Adrenal gland (tissue), 12 donors: ENCODE results near the gene SPRYD7. TPM values are rescaled to one million over a fixed set of nuclear protein-coding genes. Genes with fewer than 3 reads are reported as not detected.

ENCODE experiments used
- DNase-seq, 7 donors: peaks; one replicate each; pipeline ENCODE4 v3.0.0-alpha.2; 2019 to 2020
- H3K27ac ChIP-seq, 5 donors: fragments of 200-600 bp; sonication (generic) in 4 of 5; 1 replicate in 3 of 5; 2 replicates in 2 of 5; pipeline versions ENCODE4 v1.5.1 to v1.8.0; 2016 to 2020; ENCODE audit warnings: mild to moderate bottlenecking in 1 of 5
- H3K27me3 ChIP-seq: fragments of 200-600 bp; 2 replicates; pipeline ENCODE4 v1.8.0; 2021
- H3K36me3 ChIP-seq, 2 donors: fragments of 200-600 bp; replicated peaks in 1 of 2; 1 replicate in 1 of 2; 2 replicates in 1 of 2; pipeline versions ENCODE4 v1.5.1 to v1.8.0; 2018 to 2022
- H3K4me1 ChIP-seq, 2 donors: fragments of 200-600 bp; replicated peaks in 1 of 2; 1 replicate in 1 of 2; 2 replicates in 1 of 2; pipeline versions ENCODE4 v1.5.1 to v1.8.0; 2018 to 2021
- H3K4me3 ChIP-seq, 4 donors: fragments of 200-600 bp; sonication (generic) in 3 of 4; one replicate each; pipeline ENCODE4 v1.5.1; 2016 to 2018
- H3K9me3 ChIP-seq, 3 donors: fragments of 200-600 bp; sonication (generic) in 1 of 3; replicated peaks in 1 of 3; 1 replicate in 2 of 3; 2 replicates in 1 of 3; pipeline versions ENCODE4 v1.5.1 to v1.8.0; 2016 to 2021
- POLR2A ChIP-seq, 2 donors: fragments of 450-650 bp; IDR thresholded peaks; one replicate each; pipeline ENCODE4 v1.6.1; 2017; ENCODE audit warnings: antibody characterized with exemption in 2 of 2, mild to moderate bottlenecking in 2 of 2, moderate library complexity in 1 of 2
- WGBS, 4 donors: extraction: QIAGEN DNeasy Blood & Tissue Kit in 2 of 4; methylation state at CpG; one replicate each; pipeline versions ENCODE4 v1.1.5 to v1.1.7; 2013 to 2017; 5-methylcytosine and 5-hydroxymethylcytosine counted together
- intact Hi-C, 2 donors: fragments of 100-400 bp; cut with DNase I; formaldehyde crosslinking; loops; one replicate each; pipeline versions ENCODE4 v1.14.1 to v1.15.0; 2022 to 2023
- polyA plus RNA-seq, 3 donors: library from polyadenylated mRNA; stranded (reverse); fragments of 200-250 nt in 2 of 3; fragments of 350-450 nt in 1 of 3; fragmentation: Illumina TruSeq in 1 of 3; extraction: RNeasy Lipid Tissue Mini Kit (QIAGEN cat#74804) in 1 of 3; gene quantifications; one replicate each; pipeline ENCODE4 v1.2.3, GENCODE V29; 2013 to 2014
- total RNA-seq, 9 donors: library from RNA; depleted of rRNA in 4 of 9; stranded (reverse); fragments of >200 nt in 4 of 9; fragments of 120-200 nt in 1 of 9; fragmentation: NEBNext Ultra II Directional in 1 of 9; extraction: Animal tissue kit (Norgen Biotek cat#: 25700) in 1 of 9; gene quantifications; one replicate each; pipeline versions ENCODE4 v1.1.0 to v1.2.4, GENCODE V29; 2013 to 2023
- TF ChIP-seq, protein P1 (sequence below), 6 experiments: fragments of 450-650 bp in 4 of 6; fragments of 200-600 bp in 2 of 6; sonication (generic) in 1 of 6; IDR thresholded peaks; 1 replicate in 5 of 6; 2 replicates in 1 of 6; pipeline versions ENCODE4 v1.5.1 to v1.8.0; 2016 to 2021; ENCODE audit warnings: antibody characterized with exemption in 6 of 6, mild to moderate bottlenecking in 2 of 6, moderate library complexity in 1 of 6
- donor health status: healthy with polysubstance abuse.
- donor health status: Bipolar disorder and iron deficiency.
- donor health status: DM: yes; HTN: yes; CAD: no.
- donor health status: DM: no; HTN: no; CAD: no.
- donor health status: DM: no; HTN: no; CAD: no.
- donor health status: DM: yes; HTN: yes; CAD: no.

The SPRYD7 gene
- total and polyA plus RNA-seq, 12 donors: 5.9 to 18.5 (median 8.1) TPM

DNA sequence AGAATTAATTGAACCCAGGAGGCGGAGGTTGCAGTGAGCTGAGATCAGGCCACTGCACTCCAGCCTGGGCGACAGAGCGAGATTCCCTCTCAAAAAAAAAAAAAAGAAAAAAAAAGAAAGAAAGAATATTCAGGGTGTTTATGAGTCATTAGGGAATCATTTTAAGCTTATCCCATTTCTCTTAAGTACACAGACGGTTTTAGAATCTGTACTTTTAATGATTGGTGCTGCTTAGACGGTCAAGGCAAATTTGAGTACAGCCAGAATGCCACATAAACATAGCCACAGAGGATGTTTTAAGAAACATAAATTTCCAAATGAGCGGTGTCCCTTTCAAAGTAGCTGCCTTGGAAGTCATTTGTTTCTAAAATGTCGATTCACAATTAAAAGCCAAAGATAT, 2.6 kb downstream of the SPRYD7 start:
- 82 to 90% (median 87%) methylated on average over 7 of the region's 7 CpGs for WGBS, 4 donors
- Histone ChIP-seq H3K27me3 (no peaks in the 10 kb centered on the region), H3K4me1 (peaks cover 9 to 50% of the 10 kb centered on the region in 2 donors), H3K36me3 (peaks cover 0 to 4% of the 10 kb centered on the region in 2 donors), H3K4me3 (no peak overlapping the region), H3K27ac (no peak overlapping the region), H3K9me3 (no peaks in the 10 kb centered on the region)
- intact Hi-C loops: no loop called here
- TF ChIP-seq, protein P1, sequence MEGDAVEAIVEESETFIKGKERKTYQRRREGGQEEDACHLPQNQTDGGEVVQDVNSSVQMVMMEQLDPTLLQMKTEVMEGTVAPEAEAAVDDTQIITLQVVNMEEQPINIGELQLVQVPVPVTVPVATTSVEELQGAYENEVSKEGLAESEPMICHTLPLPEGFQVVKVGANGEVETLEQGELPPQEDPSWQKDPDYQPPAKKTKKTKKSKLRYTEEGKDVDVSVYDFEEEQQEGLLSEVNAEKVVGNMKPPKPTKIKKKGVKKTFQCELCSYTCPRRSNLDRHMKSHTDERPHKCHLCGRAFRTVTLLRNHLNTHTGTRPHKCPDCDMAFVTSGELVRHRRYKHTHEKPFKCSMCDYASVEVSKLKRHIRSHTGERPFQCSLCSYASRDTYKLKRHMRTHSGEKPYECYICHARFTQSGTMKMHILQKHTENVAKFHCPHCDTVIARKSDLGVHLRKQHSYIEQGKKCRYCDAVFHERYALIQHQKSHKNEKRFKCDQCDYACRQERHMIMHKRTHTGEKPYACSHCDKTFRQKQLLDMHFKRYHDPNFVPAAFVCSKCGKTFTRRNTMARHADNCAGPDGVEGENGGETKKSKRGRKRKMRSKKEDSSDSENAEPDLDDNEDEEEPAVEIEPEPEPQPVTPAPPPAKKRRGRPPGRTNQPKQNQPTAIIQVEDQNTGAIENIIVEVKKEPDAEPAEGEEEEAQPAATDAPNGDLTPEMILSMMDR (IDR thresholded peaks at IDR 0.05): no peak
- no peak for TF ChIP-seq POLR2A (IDR thresholded peaks at IDR 0.05)
- no peak for DNase-seq

DNA sequence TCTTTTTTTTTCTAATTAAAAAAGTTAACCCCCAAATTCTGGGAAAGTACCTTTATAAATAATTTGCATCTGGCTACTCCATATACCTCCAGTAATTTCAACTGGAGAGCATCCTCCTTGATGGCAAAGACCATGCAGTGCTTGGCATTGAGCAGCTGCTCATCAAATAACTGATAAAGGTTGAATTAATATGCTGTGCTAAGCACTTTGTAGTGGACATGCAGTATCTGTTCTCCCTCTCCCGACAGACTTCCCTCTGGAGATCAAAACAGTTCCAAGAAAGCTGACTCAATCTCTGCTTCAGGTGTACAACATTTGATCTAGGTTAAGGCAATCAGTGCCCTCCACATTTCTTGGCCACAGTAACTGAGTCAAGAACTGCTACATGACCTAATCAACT, 3.3 kb downstream of the SPRYD7 start:
- no peak overlapping the region for H3K27ac ChIP-seq
- no peak for DNase-seq
- peaks cover 0 to 5% of the 10 kb centered on the region in 2 donors for H3K36me3 ChIP-seq
- intact Hi-C loops: no loop called here
- 10 to 40% (median 22%) methylated on average over 1 of the region's 1 CpG for WGBS, 4 donors
- no peak overlapping the region for H3K4me3 ChIP-seq
- TF ChIP-seq, protein P1 (IDR thresholded peaks at IDR 0.05): no peak
- no peak for TF ChIP-seq POLR2A (IDR thresholded peaks at IDR 0.05)
- peaks cover 10 to 49% of the 10 kb centered on the region in 2 donors for H3K4me1 ChIP-seq
- H3K27me3 ChIP-seq: no peaks in the 10 kb centered on the region
- no peaks in the 10 kb centered on the region for H3K9me3 ChIP-seq

DNA sequence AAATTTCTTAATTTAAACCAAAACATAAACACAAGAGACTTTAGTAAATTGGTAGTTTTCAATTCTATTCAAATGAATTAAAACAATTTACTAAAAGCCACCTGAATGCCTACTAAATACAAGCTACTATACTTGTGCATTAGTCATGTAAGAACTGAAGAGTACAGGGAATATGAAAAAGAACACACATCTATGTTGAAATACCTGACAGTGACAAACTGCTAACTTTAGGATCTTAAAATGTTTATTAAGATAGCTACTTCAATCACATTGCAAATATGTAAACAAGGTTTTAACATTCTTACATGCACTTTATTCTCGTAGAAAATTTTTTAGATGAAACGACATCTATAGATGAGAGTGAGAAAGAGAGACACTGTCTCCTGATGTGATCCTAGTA, 4.1 kb downstream of the SPRYD7 start:
- Histone ChIP-seq H3K27ac (no peak overlapping the region), H3K36me3 (peaks cover 0 to 10% of the 10 kb centered on the region in 2 donors), H3K27me3 (no peaks in the 10 kb centered on the region), H3K4me3 (no peak overlapping the region), H3K4me1 (peaks cover 12 to 45% of the 10 kb centered on the region in 2 donors), H3K9me3 (no peaks in the 10 kb centered on the region)
- intact Hi-C loops: no loop called here
- TF ChIP-seq, protein P1 (IDR thresholded peaks at IDR 0.05): no peak
- TF ChIP-seq POLR2A (IDR thresholded peaks at IDR 0.05): no peak
- no peak for DNase-seq
- 89 to 93% (median 91%) methylated on average over 2 of the region's 2 CpGs for WGBS, 4 donors

DNA sequence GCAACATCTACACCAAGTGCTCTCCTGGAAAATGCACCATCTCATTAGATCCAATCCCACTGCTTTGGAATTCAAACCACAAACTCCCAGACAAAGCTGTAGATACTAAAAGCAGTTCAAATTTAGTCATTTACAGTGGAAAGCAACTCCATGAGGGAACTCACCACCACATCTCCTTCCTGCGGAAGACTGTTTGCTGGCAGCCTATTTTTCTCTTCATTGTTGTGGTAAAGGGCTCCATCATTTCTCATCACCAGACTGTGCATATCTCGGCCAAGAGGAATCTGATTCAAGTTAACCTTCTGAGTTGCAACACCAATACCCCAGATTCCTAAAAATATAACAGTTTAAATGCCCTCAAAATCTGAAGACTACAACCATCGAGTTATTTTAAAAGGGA, 8.4 kb downstream of the SPRYD7 start:
- TF ChIP-seq, protein P1 (IDR thresholded peaks at IDR 0.05): no peak
- TF ChIP-seq POLR2A (IDR thresholded peaks at IDR 0.05): no peak
- H3K4me3 ChIP-seq: no peak overlapping the region
- H3K36me3 ChIP-seq: peaks cover 0 to 33% of the 10 kb centered on the region in 2 donors
- no peaks in the 10 kb centered on the region for H3K27me3 ChIP-seq
- intact Hi-C loops: no loop called here
- no peak overlapping the region for H3K27ac ChIP-seq
- peaks cover 8 to 18% of the 10 kb centered on the region in 2 donors for H3K4me1 ChIP-seq
- DNase-seq: no peak
- H3K9me3 ChIP-seq: no peaks in the 10 kb centered on the region
- WGBS, 4 donors: 53 to 66% (median 55%) methylated on average over 3 of the region's 3 CpGs
